ENCODE measurements around the gene TMEM258.

- TF ChIP-seq CTCF (IDR thresholded peaks at IDR 0.05) (no peak), POLR2A (IDR thresholded peaks at IDR 0.05) (no peak)
These were observed 48.8 kb downstream of the TMEM258 start for GRCh38 chr11:61743486-61744095.

Data from transverse colon (tissue), 3 donors.